ENCODE data around the gene TCERG1. TPM values are rescaled to one million over a fixed set of nuclear protein-coding genes. Genes with fewer than 3 reads are reported as not detected.
A peak's percentile ranks its signal among the peaks of the same experiment; 100 is the strongest.

TCERG1 gene
- polyA plus RNA-seq, 1 donor from 2014 or later, result 41.3 TPM

GRCh38 chr5:146440870-146441495, 6.2 kb upstream of the TCERG1 start:
- Mint-ChIP-seq H3K4me1 (no peaks in the 10 kb centered on the region), H3K9me3 (no peaks in the 10 kb centered on the region)

GRCh38 chr5:146441896-146442295, 5.2 kb upstream of the TCERG1 start:
- Mint-ChIP-seq H3K27me3 (peaks cover 13% of the 10 kb centered on the region), H3K4me3 (no peak overlapping the region), H3K36me3 (no peaks in the 10 kb centered on the region), H3K27ac (no peak overlapping the region), H3K4me1 (peaks cover 0 to 3% (median 0%) of the 10 kb centered on the region in 3 donors), H3K9me3 (no peaks in the 10 kb centered on the region)

More at GRCh38 chr5:146440870-146441495, 6.2 kb upstream of the TCERG1 start:
- no peak overlapping the region for H3K4me3 Mint-ChIP-seq
- H3K27ac Mint-ChIP-seq, result no peak overlapping the region
- H3K27me3 Mint-ChIP-seq, result peaks cover 13% of the 10 kb centered on the region
- no peaks in the 10 kb centered on the region for H3K36me3 Mint-ChIP-seq

GRCh38 chr5:146447734-146448380, 724 bp downstream of the TCERG1 start:
- no peaks in the 10 kb centered on the region for H3K9me3 Mint-ChIP-seq
- peak overlapping the region; percentile 90 to 100 (median 98) for H3K4me3 Mint-ChIP-seq
- H3K4me1 Mint-ChIP-seq, result peaks cover 32 to 37% (median 34%) of the 10 kb centered on the region in 3 donors
- H3K27me3 Mint-ChIP-seq, result no peaks in the 10 kb centered on the region
- peaks cover 2% of the 10 kb centered on the region for H3K36me3 Mint-ChIP-seq
- H3K27ac Mint-ChIP-seq, result peak overlapping the region; percentile 87 to 99 (median 99)

GRCh38 chr5:146448783-146449519, 1.8 kb downstream of the TCERG1 start:
- Mint-ChIP-seq H3K9me3 (no peaks in the 10 kb centered on the region), H3K27ac (peak overlapping the region in 2 of 3 donors; percentile 44 to 87), H3K4me3 (peak overlapping the region; percentile 83 to 100 (median 94)), H3K36me3 (peaks cover 2% of the 10 kb centered on the region), H3K4me1 (peaks cover 35 to 44% (median 37%) of the 10 kb centered on the region in 3 donors), H3K27me3 (no peaks in the 10 kb centered on the region)

GRCh38 chr5:146450002-146450401, 2.9 kb downstream of the TCERG1 start:
- Mint-ChIP-seq H3K27ac (peak overlapping the region in 1 of 3 donors; percentile 28), H3K4me3 (peak overlapping the region in 1 of 4 donors; percentile 90), H3K4me1 (peaks cover 35 to 44% (median 40%) of the 10 kb centered on the region in 3 donors), H3K36me3 (peaks cover 2% of the 10 kb centered on the region), H3K27me3 (no peaks in the 10 kb centered on the region), H3K9me3 (no peaks in the 10 kb centered on the region)

GRCh38 chr5:146451411-146451810, 4.3 kb downstream of the TCERG1 start:
- Mint-ChIP-seq H3K27ac (no peak overlapping the region), H3K27me3 (no peaks in the 10 kb centered on the region), H3K9me3 (no peaks in the 10 kb centered on the region), H3K36me3 (peaks cover 2% of the 10 kb centered on the region), H3K4me3 (no peak overlapping the region), H3K4me1 (peaks cover 35 to 44% (median 41%) of the 10 kb centered on the region in 3 donors)

GRCh38 chr5:146457431-146457830, 10.3 kb downstream of the TCERG1 start:
- Mint-ChIP-seq H3K4me3 (no peak overlapping the region), H3K27me3 (no peaks in the 10 kb centered on the region), H3K4me1 (peaks cover 6 to 20% (median 9%) of the 10 kb centered on the region in 3 donors), H3K27ac (no peak overlapping the region), H3K36me3 (peaks cover 3% of the 10 kb centered on the region), H3K9me3 (no peaks in the 10 kb centered on the region)

- H3K4me3 Mint-ChIP-seq, result no peak overlapping the region
- peaks cover 5% of the 10 kb centered on the region for H3K36me3 Mint-ChIP-seq
- H3K9me3 Mint-ChIP-seq, result no peaks in the 10 kb centered on the region
- peaks cover 0 to 10% (median 4%) of the 10 kb centered on the region in 3 donors for H3K4me1 Mint-ChIP-seq
- no peaks in the 10 kb centered on the region for H3K27me3 Mint-ChIP-seq
- H3K27ac Mint-ChIP-seq, result peak overlapping the region in 1 of 3 donors; percentile 3
These were observed 11.8 kb downstream of the TCERG1 start for GRCh38 chr5:146458894-146459293.

- Mint-ChIP-seq H3K9me3 (no peaks in the 10 kb centered on the region), H3K36me3 (peaks cover 11% of the 10 kb centered on the region), H3K27me3 (no peaks in the 10 kb centered on the region), H3K4me1 (peaks cover 2 to 19% (median 6%) of the 10 kb centered on the region in 3 donors), H3K27ac (no peak overlapping the region), H3K4me3 (no peak overlapping the region)
These were observed 14.2 kb downstream of the TCERG1 start for GRCh38 chr5:146461319-146461718.

GRCh38 chr5:146463446-146463845, 16.3 kb downstream of the TCERG1 start:
- H3K9me3 Mint-ChIP-seq, result no peaks in the 10 kb centered on the region
- peak overlapping the region in 1 of 3 donors; percentile 18 for H3K27ac Mint-ChIP-seq
- H3K27me3 Mint-ChIP-seq, result no peaks in the 10 kb centered on the region
- no peak overlapping the region for H3K4me3 Mint-ChIP-seq
- H3K36me3 Mint-ChIP-seq, result peaks cover 12% of the 10 kb centered on the region
- H3K4me1 Mint-ChIP-seq, result peaks cover 2 to 26% (median 5%) of the 10 kb centered on the region in 3 donors

GRCh38 chr5:146466521-146467349, 19.6 kb downstream of the TCERG1 start:
- H3K27me3 Mint-ChIP-seq, result no peaks in the 10 kb centered on the region
- peaks cover 2 to 16% (median 5%) of the 10 kb centered on the region in 3 donors for H3K4me1 Mint-ChIP-seq
- H3K9me3 Mint-ChIP-seq, result no peaks in the 10 kb centered on the region
- no peak overlapping the region for H3K4me3 Mint-ChIP-seq
- H3K27ac Mint-ChIP-seq, result peak overlapping the region in 1 of 3 donors; percentile 73
- peaks cover 14% of the 10 kb centered on the region for H3K36me3 Mint-ChIP-seq

GRCh38 chr5:146467760-146468159, 20.6 kb downstream of the TCERG1 start:
- Mint-ChIP-seq H3K36me3 (peaks cover 12% of the 10 kb centered on the region), H3K27ac (no peak overlapping the region), H3K4me3 (no peak overlapping the region), H3K4me1 (peaks cover 2 to 16% (median 5%) of the 10 kb centered on the region in 3 donors), H3K9me3 (no peaks in the 10 kb centered on the region), H3K27me3 (no peaks in the 10 kb centered on the region)

GRCh38 chr5:146474065-146474464, 26.9 kb downstream of the TCERG1 start:
- H3K4me3 Mint-ChIP-seq, result no peak overlapping the region
- H3K4me1 Mint-ChIP-seq, result peaks cover 6 to 10% (median 7%) of the 10 kb centered on the region in 3 donors
- no peaks in the 10 kb centered on the region for H3K9me3 Mint-ChIP-seq
- no peak overlapping the region for H3K27ac Mint-ChIP-seq
- H3K27me3 Mint-ChIP-seq, result no peaks in the 10 kb centered on the region
- peaks cover 13% of the 10 kb centered on the region for H3K36me3 Mint-ChIP-seq

- H3K27me3 Mint-ChIP-seq, result no peaks in the 10 kb centered on the region
- H3K4me1 Mint-ChIP-seq, result peaks cover 6 to 10% (median 7%) of the 10 kb centered on the region in 3 donors
- peaks cover 13% of the 10 kb centered on the region for H3K36me3 Mint-ChIP-seq
- H3K4me3 Mint-ChIP-seq, result no peak overlapping the region
- H3K27ac Mint-ChIP-seq, result no peak overlapping the region
- H3K9me3 Mint-ChIP-seq, result no peaks in the 10 kb centered on the region
These were observed 28.2 kb downstream of the TCERG1 start for GRCh38 chr5:146475190-146475780.
